ENCODE data around the gene RAD51B.

DNA sequence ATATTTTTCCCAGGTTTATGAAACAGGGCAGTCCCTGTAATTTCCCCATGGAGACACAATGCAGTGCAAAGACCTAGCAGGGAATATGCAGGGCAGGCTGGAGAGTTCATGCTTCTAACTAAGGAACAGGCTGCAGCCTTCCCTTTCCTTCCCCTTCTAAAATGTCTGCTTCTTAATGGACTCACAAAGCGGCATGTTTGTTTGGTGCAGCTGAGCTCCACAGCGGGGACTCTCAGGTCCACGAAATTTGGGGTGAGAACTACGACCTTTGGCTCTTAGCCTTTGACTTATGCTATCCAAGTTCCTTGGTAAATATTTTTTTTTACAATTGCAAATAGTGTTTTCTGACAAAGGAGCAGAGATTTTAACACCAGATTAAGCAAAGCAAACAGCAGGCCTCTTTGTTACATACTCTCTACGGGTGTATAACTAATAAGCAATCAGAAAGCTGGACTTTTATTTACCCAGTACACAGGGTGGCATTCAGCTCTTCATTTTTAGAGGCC, 649.7 kb downstream of the RAD51B start:
- TF ChIP-seq TCF7L2 (IDR thresholded peaks at IDR 0.05; ENCODE audit: borderline replicate concordance, extremely low read depth, insufficient read depth, insufficient read length): no peak
- TF ChIP-seq, protein P1, sequence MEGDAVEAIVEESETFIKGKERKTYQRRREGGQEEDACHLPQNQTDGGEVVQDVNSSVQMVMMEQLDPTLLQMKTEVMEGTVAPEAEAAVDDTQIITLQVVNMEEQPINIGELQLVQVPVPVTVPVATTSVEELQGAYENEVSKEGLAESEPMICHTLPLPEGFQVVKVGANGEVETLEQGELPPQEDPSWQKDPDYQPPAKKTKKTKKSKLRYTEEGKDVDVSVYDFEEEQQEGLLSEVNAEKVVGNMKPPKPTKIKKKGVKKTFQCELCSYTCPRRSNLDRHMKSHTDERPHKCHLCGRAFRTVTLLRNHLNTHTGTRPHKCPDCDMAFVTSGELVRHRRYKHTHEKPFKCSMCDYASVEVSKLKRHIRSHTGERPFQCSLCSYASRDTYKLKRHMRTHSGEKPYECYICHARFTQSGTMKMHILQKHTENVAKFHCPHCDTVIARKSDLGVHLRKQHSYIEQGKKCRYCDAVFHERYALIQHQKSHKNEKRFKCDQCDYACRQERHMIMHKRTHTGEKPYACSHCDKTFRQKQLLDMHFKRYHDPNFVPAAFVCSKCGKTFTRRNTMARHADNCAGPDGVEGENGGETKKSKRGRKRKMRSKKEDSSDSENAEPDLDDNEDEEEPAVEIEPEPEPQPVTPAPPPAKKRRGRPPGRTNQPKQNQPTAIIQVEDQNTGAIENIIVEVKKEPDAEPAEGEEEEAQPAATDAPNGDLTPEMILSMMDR (IDR thresholded peaks at IDR 0.05 in 2 of 3, conservative IDR thresholded peaks at IDR 0.05 in 1 of 3; ENCODE audit: borderline replicate concordance in 1 of 3, insufficient read depth in 1 of 3, low read depth in 2 of 3, low read length in 2 of 3): no peak
- no peak for TF ChIP-seq POLR2AphosphoS5 (IDR thresholded peaks at IDR 0.05; ENCODE audit: low read depth, low read length)
- TF ChIP-seq POLR2A (IDR thresholded peaks at IDR 0.05; ENCODE audit: borderline replicate concordance, extremely low read depth, insufficient read depth, insufficient read length): no peak
- no peak for TF ChIP-seq RAD21 (IDR thresholded peaks at IDR 0.05; ENCODE audit: low read depth)
- TF ChIP-seq, protein P2, sequence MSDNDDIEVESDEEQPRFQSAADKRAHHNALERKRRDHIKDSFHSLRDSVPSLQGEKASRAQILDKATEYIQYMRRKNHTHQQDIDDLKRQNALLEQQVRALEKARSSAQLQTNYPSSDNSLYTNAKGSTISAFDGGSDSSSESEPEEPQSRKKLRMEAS (IDR thresholded peaks at IDR 0.05): no peak
- TF ChIP-seq, protein P3, sequence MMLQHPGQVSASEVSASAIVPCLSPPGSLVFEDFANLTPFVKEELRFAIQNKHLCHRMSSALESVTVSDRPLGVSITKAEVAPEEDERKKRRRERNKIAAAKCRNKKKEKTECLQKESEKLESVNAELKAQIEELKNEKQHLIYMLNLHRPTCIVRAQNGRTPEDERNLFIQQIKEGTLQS (IDR thresholded peaks at IDR 0.05): no peak
- TF ChIP-seq EZH2 (IDR thresholded peaks at IDR 0.05): no peak
- TF ChIP-seq ELF1 (IDR thresholded peaks at IDR 0.05; ENCODE audit: borderline replicate concordance, low read depth): no peak
- no peak for TF ChIP-seq SP1 (IDR thresholded peaks at IDR 0.05; ENCODE audit: low read depth)
- TF ChIP-seq, protein P4, sequence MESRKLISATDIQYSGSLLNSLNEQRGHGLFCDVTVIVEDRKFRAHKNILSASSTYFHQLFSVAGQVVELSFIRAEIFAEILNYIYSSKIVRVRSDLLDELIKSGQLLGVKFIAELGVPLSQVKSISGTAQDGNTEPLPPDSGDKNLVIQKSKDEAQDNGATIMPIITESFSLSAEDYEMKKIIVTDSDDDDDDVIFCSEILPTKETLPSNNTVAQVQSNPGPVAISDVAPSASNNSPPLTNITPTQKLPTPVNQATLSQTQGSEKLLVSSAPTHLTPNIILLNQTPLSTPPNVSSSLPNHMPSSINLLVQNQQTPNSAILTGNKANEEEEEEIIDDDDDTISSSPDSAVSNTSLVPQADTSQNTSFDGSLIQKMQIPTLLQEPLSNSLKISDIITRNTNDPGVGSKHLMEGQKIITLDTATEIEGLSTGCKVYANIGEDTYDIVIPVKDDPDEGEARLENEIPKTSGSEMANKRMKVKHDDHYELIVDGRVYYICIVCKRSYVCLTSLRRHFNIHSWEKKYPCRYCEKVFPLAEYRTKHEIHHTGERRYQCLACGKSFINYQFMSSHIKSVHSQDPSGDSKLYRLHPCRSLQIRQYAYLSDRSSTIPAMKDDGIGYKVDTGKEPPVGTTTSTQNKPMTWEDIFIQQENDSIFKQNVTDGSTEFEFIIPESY (IDR thresholded peaks at IDR 0.05; ENCODE audit: extremely low read depth, insufficient replicate concordance, low read length): no peak
- no peak for TF ChIP-seq REST (IDR thresholded peaks at IDR 0.05; ENCODE audit: low read depth)
- TF ChIP-seq EGR1 (IDR thresholded peaks at IDR 0.05; ENCODE audit: low read depth): no peak
- no peak for TF ChIP-seq ZNF274 (IDR thresholded peaks at IDR 0.05; ENCODE audit: low read depth, low read length)

All from HCT116 (cell line).